Colonic mucosa (tissue), 4 donors: ENCODE results near the gene GRIK2. TPM values are rescaled to one million over a fixed set of nuclear protein-coding genes. Genes with fewer than 3 reads are reported as not detected.

Experiments
- DNase-seq: peaks from one replicate; pipeline ENCODE4 v3.0.0-alpha.2; 2020
- H3K27ac ChIP-seq: fragments of 200-600 bp; one replicate; pipeline ENCODE4 v1.8.0; 2021
- H3K27me3 ChIP-seq: fragments of 200-600 bp; one replicate; pipeline ENCODE4 v1.8.0; 2021
- H3K36me3 ChIP-seq: fragments of 200-600 bp; one replicate; pipeline ENCODE4 v1.8.0; 2021
- H3K4me1 ChIP-seq: fragments of 200-600 bp; one replicate; pipeline ENCODE4 v1.8.0; 2021; ENCODE audit warnings: mild to moderate bottlenecking
- H3K4me3 ChIP-seq: fragments of 200-600 bp; one replicate; pipeline ENCODE4 v1.8.0; 2021
- H3K9ac ChIP-seq, 2 donors: one replicate each; pipeline ENCODE4 v1.7.0; 2013; ENCODE audit warnings: control low read depth in 2 of 2, low read depth in 2 of 2, low read length in 2 of 2
- H3K9me3 ChIP-seq: fragments of 200-600 bp; one replicate; pipeline ENCODE4 v1.8.0; 2021
- CTCF ChIP-seq: fragments of 200-600 bp; IDR thresholded peaks from one replicate; pipeline ENCODE4 v1.8.0; 2022; ENCODE audit warnings: antibody characterized with exemption, mild to moderate bottlenecking
- intact Hi-C: fragments of 100-400 bp; cut with DNase I; formaldehyde crosslinking; loops from one replicate; pipeline ENCODE4 v1.14.1; 2022
- total RNA-seq, 2 donors: library from RNA; stranded (reverse); fragmentation: NEBNext Ultra II Directional in 1 of 2; extraction: Animal tissue kit (Norgen Biotek cat#: 25700) in 1 of 2; gene quantifications; one replicate each; pipeline ENCODE4 v1.2.1, GENCODE V29; 2021
- donor health status: healthy.
- donor health status: DM: no; HTN: no; CAD: no.
- donor health status: DM: no; HTN: no; CAD: no.

GRIK2 gene
- total RNA-seq, 2 donors from 2014 or later, result 0.50 to 0.72 TPM

GRCh38 chr6:101550451-101550850 is 156.9 kb downstream of the GRIK2 start:
- H3K4me1 ChIP-seq, result no peaks in the 10 kb centered on the region

GRCh38 chr6:101554231-101554630 is 160.7 kb downstream of the GRIK2 start:
- TF ChIP-seq CTCF, result no peak
- Histone ChIP-seq H3K27me3 (no peaks in the 10 kb centered on the region), H3K9me3 (no peaks in the 10 kb centered on the region), H3K36me3 (no peaks in the 10 kb centered on the region), H3K4me1 (no peaks in the 10 kb centered on the region), H3K27ac (no peak overlapping the region), H3K9ac (no peak overlapping the region), H3K4me3 (no peak overlapping the region)
- intact Hi-C loops, result no loop called here
- no peak for DNase-seq

More at GRCh38 chr6:101550451-101550850, 156.9 kb downstream of the GRIK2 start:
- Histone ChIP-seq H3K9me3 (no peaks in the 10 kb centered on the region), H3K27ac (no peak overlapping the region), H3K36me3 (no peaks in the 10 kb centered on the region), H3K9ac (no peak overlapping the region), H3K4me3 (no peak overlapping the region), H3K27me3 (no peaks in the 10 kb centered on the region)
- no peak for DNase-seq
- no peak for TF ChIP-seq CTCF
- intact Hi-C loops, result no loop called here

- no peak for TF ChIP-seq CTCF
- H3K9me3 ChIP-seq, result no peaks in the 10 kb centered on the region
Observed at GRCh38 chr6:101558712-101559111, 165.2 kb downstream of the GRIK2 start.

GRCh38 chr6:101572627-101573026 is 179.1 kb downstream of the GRIK2 start:
- intact Hi-C loops, result no loop called here
- Histone ChIP-seq H3K4me1 (no peaks in the 10 kb centered on the region), H3K36me3 (no peaks in the 10 kb centered on the region), H3K27me3 (no peaks in the 10 kb centered on the region), H3K9me3 (no peaks in the 10 kb centered on the region), H3K4me3 (no peak overlapping the region), H3K9ac (no peak overlapping the region), H3K27ac (no peak overlapping the region)
- DNase-seq, result no peak
- TF ChIP-seq CTCF, result no peak

More at GRCh38 chr6:101558712-101559111, 165.2 kb downstream of the GRIK2 start:
- H3K27me3 ChIP-seq, result no peaks in the 10 kb centered on the region
- H3K27ac ChIP-seq, result no peak overlapping the region
- H3K4me3 ChIP-seq, result no peak overlapping the region
- intact Hi-C loops, result no loop called here
- H3K36me3 ChIP-seq, result no peaks in the 10 kb centered on the region
- no peaks in the 10 kb centered on the region for H3K4me1 ChIP-seq
- no peak for DNase-seq
- H3K9ac ChIP-seq, result no peak overlapping the region

GRCh38 chr6:101577091-101577490 is 183.6 kb downstream of the GRIK2 start:
- H3K4me1 ChIP-seq, result no peaks in the 10 kb centered on the region
- TF ChIP-seq CTCF, result no peak
- intact Hi-C loops, result no loop called here

More at GRCh38 chr6:101577091-101577490, 183.6 kb downstream of the GRIK2 start:
- no peak overlapping the region for H3K27ac ChIP-seq
- H3K27me3 ChIP-seq, result no peaks in the 10 kb centered on the region
- DNase-seq, result no peak
- H3K36me3 ChIP-seq, result no peaks in the 10 kb centered on the region
- H3K9ac ChIP-seq, result no peak overlapping the region
- H3K9me3 ChIP-seq, result no peaks in the 10 kb centered on the region
- no peak overlapping the region for H3K4me3 ChIP-seq
